Ishikawa (cell line): Measurements from ENCODE around the gene HIF1A.
A peak's percentile ranks its signal among the peaks of the same experiment; 100 is the strongest.

Experiments
- CEBPB ChIP-seq: IDR thresholded peaks from 2 replicates; pipeline ENCODE4 v1.6.1; 2012
- CREB1 ChIP-seq: IDR thresholded peaks from 2 replicates; pipeline ENCODE4 v1.6.1; 2012; ENCODE audit warnings: low read depth
- EP300 ChIP-seq: IDR thresholded peaks from 2 replicates; pipeline ENCODE4 v1.6.1; 2012; ENCODE audit warnings: borderline replicate concordance
- FOXM1 ChIP-seq: IDR thresholded peaks from 2 replicates; pipeline ENCODE4 v1.6.1; 2012; ENCODE audit warnings: low read depth, borderline replicate concordance
- MAX ChIP-seq: IDR thresholded peaks from 2 replicates; pipeline ENCODE4 v1.6.1; 2012
- NFIC ChIP-seq: IDR thresholded peaks from 2 replicates; pipeline ENCODE4 v1.6.1; 2012
- RAD21 ChIP-seq: IDR thresholded peaks from 2 replicates; pipeline ENCODE4 v1.6.1; 2012; ENCODE audit warnings: low read depth
- TAF1 ChIP-seq: IDR thresholded peaks from 2 replicates; pipeline ENCODE4 v1.6.1; 2012; ENCODE audit warnings: low read depth, mild to moderate bottlenecking
- TCF12 ChIP-seq: IDR thresholded peaks from 2 replicates; pipeline ENCODE4 v1.6.1; 2012; ENCODE audit warnings: low read depth
- TEAD4 ChIP-seq: IDR thresholded peaks from 2 replicates; pipeline ENCODE4 v1.6.1; 2012
- ZBTB7A ChIP-seq: IDR thresholded peaks from 2 replicates; pipeline ENCODE4 v1.6.1; 2012; ENCODE audit warnings: low read depth
- TF ChIP-seq, protein P1 (sequence below): IDR thresholded peaks from 2 replicates; pipeline ENCODE4 v1.6.1; 2012; ENCODE audit warnings: low read depth, mild to moderate bottlenecking

DNA sequence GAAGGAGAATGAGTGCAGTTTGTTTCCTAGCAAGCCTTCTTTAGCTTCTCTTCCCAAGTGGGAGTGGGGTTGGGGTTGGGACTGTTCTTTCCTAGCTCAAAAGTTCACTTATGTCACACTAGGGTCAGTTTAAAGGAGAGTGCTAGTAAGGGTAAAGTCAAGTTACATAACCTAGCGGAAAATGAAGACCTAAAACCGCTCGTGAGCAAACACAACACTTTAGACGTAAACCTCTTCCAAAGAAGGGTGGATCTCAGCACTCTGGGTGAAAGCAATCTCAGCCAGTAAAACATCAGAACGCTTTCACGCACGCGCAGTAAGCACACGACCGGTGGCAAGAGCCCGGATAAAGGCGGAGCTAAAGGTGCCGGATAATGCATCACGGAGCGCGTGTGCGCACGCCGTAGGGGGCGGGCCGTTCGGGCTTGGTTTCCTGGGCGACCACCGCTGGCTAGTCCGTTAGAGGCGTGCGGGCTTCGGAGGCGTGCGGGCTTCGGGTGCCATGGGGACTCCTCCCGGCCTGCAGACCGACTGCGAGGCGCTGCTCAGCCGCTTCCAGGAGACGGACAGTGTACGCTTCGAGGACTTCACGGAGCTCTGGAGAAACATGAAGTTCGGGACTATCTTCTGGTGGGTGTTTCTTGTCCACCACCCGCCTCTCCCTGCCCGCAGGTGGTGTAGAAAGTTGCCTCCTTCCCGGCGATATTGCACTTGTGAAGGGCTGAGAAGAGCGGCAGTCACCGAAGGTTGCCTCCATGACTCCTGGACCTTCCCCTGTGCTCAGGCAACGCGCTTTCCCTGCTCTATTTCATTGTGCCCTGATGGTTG, 66.9 kb downstream of the HIF1A start, which contains the start of gene SNAPC1:
- peak; percentile 63 for TF ChIP-seq CREB1
- TF ChIP-seq NFIC = no peak
- peak; percentile 82 for TF ChIP-seq MAX
- TF ChIP-seq EP300 = no peak
- no peak for TF ChIP-seq CEBPB
- no peak for TF ChIP-seq TCF12
- TF ChIP-seq RAD21 = no peak
- TF ChIP-seq TEAD4 = no peak
- TF ChIP-seq, protein P1, sequence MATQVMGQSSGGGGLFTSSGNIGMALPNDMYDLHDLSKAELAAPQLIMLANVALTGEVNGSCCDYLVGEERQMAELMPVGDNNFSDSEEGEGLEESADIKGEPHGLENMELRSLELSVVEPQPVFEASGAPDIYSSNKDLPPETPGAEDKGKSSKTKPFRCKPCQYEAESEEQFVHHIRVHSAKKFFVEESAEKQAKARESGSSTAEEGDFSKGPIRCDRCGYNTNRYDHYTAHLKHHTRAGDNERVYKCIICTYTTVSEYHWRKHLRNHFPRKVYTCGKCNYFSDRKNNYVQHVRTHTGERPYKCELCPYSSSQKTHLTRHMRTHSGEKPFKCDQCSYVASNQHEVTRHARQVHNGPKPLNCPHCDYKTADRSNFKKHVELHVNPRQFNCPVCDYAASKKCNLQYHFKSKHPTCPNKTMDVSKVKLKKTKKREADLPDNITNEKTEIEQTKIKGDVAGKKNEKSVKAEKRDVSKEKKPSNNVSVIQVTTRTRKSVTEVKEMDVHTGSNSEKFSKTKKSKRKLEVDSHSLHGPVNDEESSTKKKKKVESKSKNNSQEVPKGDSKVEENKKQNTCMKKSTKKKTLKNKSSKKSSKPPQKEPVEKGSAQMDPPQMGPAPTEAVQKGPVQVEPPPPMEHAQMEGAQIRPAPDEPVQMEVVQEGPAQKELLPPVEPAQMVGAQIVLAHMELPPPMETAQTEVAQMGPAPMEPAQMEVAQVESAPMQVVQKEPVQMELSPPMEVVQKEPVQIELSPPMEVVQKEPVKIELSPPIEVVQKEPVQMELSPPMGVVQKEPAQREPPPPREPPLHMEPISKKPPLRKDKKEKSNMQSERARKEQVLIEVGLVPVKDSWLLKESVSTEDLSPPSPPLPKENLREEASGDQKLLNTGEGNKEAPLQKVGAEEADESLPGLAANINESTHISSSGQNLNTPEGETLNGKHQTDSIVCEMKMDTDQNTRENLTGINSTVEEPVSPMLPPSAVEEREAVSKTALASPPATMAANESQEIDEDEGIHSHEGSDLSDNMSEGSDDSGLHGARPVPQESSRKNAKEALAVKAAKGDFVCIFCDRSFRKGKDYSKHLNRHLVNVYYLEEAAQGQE = no peak
- 0 out of 2 replicates have a peak, but pooled peaks have one; percentile 40 for TF ChIP-seq TAF1
- no peak for TF ChIP-seq ZBTB7A
- no peak for TF ChIP-seq FOXM1
